ENCODE data around the gene ZNF385B.

DNA sequence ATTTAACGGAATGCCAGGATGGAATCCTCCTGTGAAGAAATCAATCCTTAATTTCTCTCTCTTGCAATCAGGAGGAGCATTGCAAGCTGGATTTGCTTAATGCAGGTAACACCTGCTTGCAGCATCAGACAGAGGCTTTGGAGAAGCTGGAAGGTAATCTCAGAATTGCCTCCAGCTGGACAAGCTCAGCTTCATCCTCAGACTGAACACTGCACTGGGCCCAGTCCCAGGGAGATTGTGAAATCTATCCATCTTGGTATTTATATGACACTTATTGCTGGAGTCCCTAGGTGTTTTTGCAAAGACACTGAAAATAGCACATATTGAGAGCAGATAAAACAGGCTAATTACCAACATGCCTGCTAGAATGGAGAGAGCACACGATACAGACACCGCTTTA is 417.4 kb downstream of the ZNF385B start:
- TF ChIP-seq, protein P1, sequence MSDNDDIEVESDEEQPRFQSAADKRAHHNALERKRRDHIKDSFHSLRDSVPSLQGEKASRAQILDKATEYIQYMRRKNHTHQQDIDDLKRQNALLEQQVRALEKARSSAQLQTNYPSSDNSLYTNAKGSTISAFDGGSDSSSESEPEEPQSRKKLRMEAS (IDR thresholded peaks at IDR 0.05): no peak
- TF ChIP-seq, protein P2, sequence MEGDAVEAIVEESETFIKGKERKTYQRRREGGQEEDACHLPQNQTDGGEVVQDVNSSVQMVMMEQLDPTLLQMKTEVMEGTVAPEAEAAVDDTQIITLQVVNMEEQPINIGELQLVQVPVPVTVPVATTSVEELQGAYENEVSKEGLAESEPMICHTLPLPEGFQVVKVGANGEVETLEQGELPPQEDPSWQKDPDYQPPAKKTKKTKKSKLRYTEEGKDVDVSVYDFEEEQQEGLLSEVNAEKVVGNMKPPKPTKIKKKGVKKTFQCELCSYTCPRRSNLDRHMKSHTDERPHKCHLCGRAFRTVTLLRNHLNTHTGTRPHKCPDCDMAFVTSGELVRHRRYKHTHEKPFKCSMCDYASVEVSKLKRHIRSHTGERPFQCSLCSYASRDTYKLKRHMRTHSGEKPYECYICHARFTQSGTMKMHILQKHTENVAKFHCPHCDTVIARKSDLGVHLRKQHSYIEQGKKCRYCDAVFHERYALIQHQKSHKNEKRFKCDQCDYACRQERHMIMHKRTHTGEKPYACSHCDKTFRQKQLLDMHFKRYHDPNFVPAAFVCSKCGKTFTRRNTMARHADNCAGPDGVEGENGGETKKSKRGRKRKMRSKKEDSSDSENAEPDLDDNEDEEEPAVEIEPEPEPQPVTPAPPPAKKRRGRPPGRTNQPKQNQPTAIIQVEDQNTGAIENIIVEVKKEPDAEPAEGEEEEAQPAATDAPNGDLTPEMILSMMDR (IDR thresholded peaks at IDR 0.05; ENCODE audit: low read depth, low read length, missing input control): no peak
- TF ChIP-seq GABPA (IDR thresholded peaks at IDR 0.05 in 1 of 2, conservative IDR thresholded peaks at IDR 0.05 in 1 of 2) (no peak), RAD21 (IDR thresholded peaks at IDR 0.05) (no peak), YY1 (IDR thresholded peaks at IDR 0.05) (no peak), JUND (IDR thresholded peaks at IDR 0.05) (no peak), EGR1 (IDR thresholded peaks at IDR 0.05; ENCODE audit: low read depth in 2 of 2) (no peak)
- TF ChIP-seq, protein P3, sequence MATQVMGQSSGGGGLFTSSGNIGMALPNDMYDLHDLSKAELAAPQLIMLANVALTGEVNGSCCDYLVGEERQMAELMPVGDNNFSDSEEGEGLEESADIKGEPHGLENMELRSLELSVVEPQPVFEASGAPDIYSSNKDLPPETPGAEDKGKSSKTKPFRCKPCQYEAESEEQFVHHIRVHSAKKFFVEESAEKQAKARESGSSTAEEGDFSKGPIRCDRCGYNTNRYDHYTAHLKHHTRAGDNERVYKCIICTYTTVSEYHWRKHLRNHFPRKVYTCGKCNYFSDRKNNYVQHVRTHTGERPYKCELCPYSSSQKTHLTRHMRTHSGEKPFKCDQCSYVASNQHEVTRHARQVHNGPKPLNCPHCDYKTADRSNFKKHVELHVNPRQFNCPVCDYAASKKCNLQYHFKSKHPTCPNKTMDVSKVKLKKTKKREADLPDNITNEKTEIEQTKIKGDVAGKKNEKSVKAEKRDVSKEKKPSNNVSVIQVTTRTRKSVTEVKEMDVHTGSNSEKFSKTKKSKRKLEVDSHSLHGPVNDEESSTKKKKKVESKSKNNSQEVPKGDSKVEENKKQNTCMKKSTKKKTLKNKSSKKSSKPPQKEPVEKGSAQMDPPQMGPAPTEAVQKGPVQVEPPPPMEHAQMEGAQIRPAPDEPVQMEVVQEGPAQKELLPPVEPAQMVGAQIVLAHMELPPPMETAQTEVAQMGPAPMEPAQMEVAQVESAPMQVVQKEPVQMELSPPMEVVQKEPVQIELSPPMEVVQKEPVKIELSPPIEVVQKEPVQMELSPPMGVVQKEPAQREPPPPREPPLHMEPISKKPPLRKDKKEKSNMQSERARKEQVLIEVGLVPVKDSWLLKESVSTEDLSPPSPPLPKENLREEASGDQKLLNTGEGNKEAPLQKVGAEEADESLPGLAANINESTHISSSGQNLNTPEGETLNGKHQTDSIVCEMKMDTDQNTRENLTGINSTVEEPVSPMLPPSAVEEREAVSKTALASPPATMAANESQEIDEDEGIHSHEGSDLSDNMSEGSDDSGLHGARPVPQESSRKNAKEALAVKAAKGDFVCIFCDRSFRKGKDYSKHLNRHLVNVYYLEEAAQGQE (IDR thresholded peaks at IDR 0.05): no peak
- TF ChIP-seq, protein P4, sequence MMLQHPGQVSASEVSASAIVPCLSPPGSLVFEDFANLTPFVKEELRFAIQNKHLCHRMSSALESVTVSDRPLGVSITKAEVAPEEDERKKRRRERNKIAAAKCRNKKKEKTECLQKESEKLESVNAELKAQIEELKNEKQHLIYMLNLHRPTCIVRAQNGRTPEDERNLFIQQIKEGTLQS (IDR thresholded peaks at IDR 0.05): no peak
